Trophoblast cell (in vitro differentiated cells and primary cell): ENCODE data around the gene SIL1.
"Not testable (repeated sequence)": the region's sequence is repeated elsewhere in the genome, so short reads cannot be mapped to it uniquely, and the experiment has no call there.

Experiments
- DNase-seq, 2 donors: peaks; one replicate each; pipeline ENCODE4 v3.0.0-alpha.2; 2016
- H2AFZ ChIP-seq: 2 replicates; pipeline ENCODE4 v1.6.1; 2013; ENCODE audit warnings: low read length, moderate library complexity, mild to moderate bottlenecking; ENCODE audit not compliant: insufficient read depth, poor library complexity
- H2AK5ac ChIP-seq: 2 replicates; pipeline ENCODE4 v1.6.1; 2013; ENCODE audit warnings: mild to moderate bottlenecking, low read length
- H2BK120ac ChIP-seq: 2 replicates; pipeline ENCODE4 v1.6.1; 2013; ENCODE audit warnings: low read length, mild to moderate bottlenecking, moderate library complexity; ENCODE audit not compliant: insufficient read depth, poor library complexity
- H2BK12ac ChIP-seq: 2 replicates; pipeline ENCODE4 v1.6.1; 2013; ENCODE audit warnings: mild to moderate bottlenecking, low read length, moderate library complexity
- H2BK5ac ChIP-seq: 2 replicates; pipeline ENCODE4 v1.6.1; 2013; ENCODE audit warnings: low read length, low read depth, moderate library complexity, mild to moderate bottlenecking; ENCODE audit not compliant: poor library complexity
- H3K14ac ChIP-seq: 2 replicates; pipeline ENCODE4 v1.6.1; 2013; ENCODE audit warnings: mild to moderate bottlenecking, low read length
- H3K18ac ChIP-seq: 2 replicates; pipeline ENCODE4 v1.6.1; 2013; ENCODE audit warnings: mild to moderate bottlenecking, low read length
- H3K23ac ChIP-seq: 2 replicates; pipeline ENCODE4 v1.6.1; 2013; ENCODE audit warnings: low read length
- H3K27ac ChIP-seq: 2 replicates; pipeline ENCODE4 v1.5.1; 2013; ENCODE audit warnings: low read depth, mild to moderate bottlenecking, inconsistent platforms, low read length, moderate library complexity
- H3K27me3 ChIP-seq: 2 replicates; pipeline ENCODE4 v1.6.1; 2013; ENCODE audit warnings: inconsistent platforms, mild to moderate bottlenecking, low read length, moderate library complexity; ENCODE audit not compliant: insufficient read depth
- H3K36me3 ChIP-seq, 2 experiments: 1 replicate in 1 of 2; 2 replicates in 1 of 2; pipeline ENCODE4 v1.6.1; 2013; ENCODE audit warnings: low read length in 2 of 2, mild to moderate bottlenecking in 2 of 2, moderate library complexity in 1 of 2; ENCODE audit not compliant: insufficient read depth in 2 of 2, control insufficient read depth in 1 of 2
- H3K4ac ChIP-seq: 2 replicates; pipeline ENCODE4 v1.6.1; 2013; ENCODE audit warnings: low read depth, mild to moderate bottlenecking, low read length, moderate library complexity
- H3K4me1 ChIP-seq, 2 experiments: 1 replicate in 1 of 2; 2 replicates in 1 of 2; pipeline ENCODE4 v1.6.1; 2013; ENCODE audit warnings: low read length in 2 of 2, mild to moderate bottlenecking in 2 of 2, moderate library complexity in 1 of 2; ENCODE audit not compliant: insufficient read depth in 2 of 2, control insufficient read depth in 1 of 2
- H3K4me2 ChIP-seq: 2 replicates; pipeline ENCODE4 v1.6.1; 2013; ENCODE audit warnings: inconsistent platforms, mild to moderate bottlenecking, low read length, moderate library complexity
- H3K4me3 ChIP-seq: 2 replicates; pipeline ENCODE4 v1.5.1; 2013; ENCODE audit warnings: mild to moderate bottlenecking, low read depth, low read length, inconsistent platforms
- H3K79me1 ChIP-seq: one replicate; pipeline ENCODE4 v1.6.1; 2013; ENCODE audit warnings: low read length
- H3K79me2 ChIP-seq: 2 replicates; pipeline ENCODE4 v1.6.1; 2013; ENCODE audit warnings: low read length, mild to moderate bottlenecking; ENCODE audit not compliant: control insufficient read depth, insufficient read depth, poor library complexity
- H3K9ac ChIP-seq: 2 replicates; pipeline ENCODE4 v1.6.1; 2013; ENCODE audit warnings: mild to moderate bottlenecking, low read length
- H3K9me3 ChIP-seq: 2 replicates; pipeline ENCODE4 v1.6.1; 2013; ENCODE audit warnings: low read depth, mild to moderate bottlenecking, control low read depth, inconsistent platforms, low read length; ENCODE audit not compliant: insufficient read depth
- H4K12ac ChIP-seq: 2 replicates; pipeline ENCODE4 v1.6.1; 2013; ENCODE audit warnings: low read depth, mild to moderate bottlenecking, low read length, moderate library complexity
- H4K8ac ChIP-seq: 2 replicates; pipeline ENCODE4 v1.6.1; 2013; ENCODE audit warnings: low read depth, mild to moderate bottlenecking, low read length, moderate library complexity
- H4K91ac ChIP-seq: one replicate; pipeline ENCODE4 v1.6.1; 2013; ENCODE audit warnings: low read depth, mild to moderate bottlenecking, low read length, moderate library complexity
- WGBS: extraction: QIAGEN DNeasy Blood & Tissue Kit; methylation state at CpG from one replicate; pipeline ENCODE4 v1.1.7; 2013; ENCODE audit warnings: missing lambda C conversion rate; ENCODE audit not compliant: insufficient read length, insufficient coverage; ENCODE audit errors: extremely low coverage; 5-methylcytosine and 5-hydroxymethylcytosine counted together

Gene SIL1

GRCh38 chr5:139167952-139168720 is 30.0 kb downstream of the SIL1 start:
- Histone ChIP-seq H3K27me3 (no peaks in the 10 kb centered on the region), H3K36me3 (peaks cover 0 to 1% of the 10 kb centered on the region in 2 experiments), H2AK5ac (no peak overlapping the region), H3K23ac (no peak overlapping the region), H3K9me3 (no peaks in the 10 kb centered on the region), H3K79me1 (peaks cover 2% of the 10 kb centered on the region), H3K4me1 (peaks cover 7 to 13% of the 10 kb centered on the region in 2 experiments), H2AFZ (no peak overlapping the region), H3K4me3 (no peak overlapping the region), H3K4ac (no peak overlapping the region), H3K18ac (no peak overlapping the region), H2BK120ac (no peak overlapping the region), H3K14ac (no peak overlapping the region), H3K27ac (peak overlapping the region; percentile 3), H4K8ac (no peak overlapping the region), H3K4me2 (peak overlapping the region; percentile 11), H4K91ac (no peak overlapping the region), H2BK5ac (no peak overlapping the region), H3K9ac (no peak overlapping the region), H3K79me2 (no peaks in the 10 kb centered on the region), H2BK12ac (no peak overlapping the region), H4K12ac (no peak overlapping the region)
- DNase-seq: no peak
- no CpG with 5 or more reads among the region's 5 CpGs for WGBS

GRCh38 chr5:139167533-139167932 is 30.6 kb downstream of the SIL1 start:
- Histone ChIP-seq H2BK12ac (no peak overlapping the region), H3K36me3 (peaks cover 0 to 1% of the 10 kb centered on the region in 2 experiments), H3K14ac (no peak overlapping the region), H3K4ac (no peak overlapping the region), H4K91ac (no peak overlapping the region), H3K23ac (no peak overlapping the region), H3K27me3 (no peaks in the 10 kb centered on the region), H2AFZ (no peak overlapping the region), H3K4me1 (peaks cover 7 to 13% of the 10 kb centered on the region in 2 experiments), H2BK5ac (no peak overlapping the region), H2AK5ac (no peak overlapping the region), H2BK120ac (no peak overlapping the region), H3K79me2 (no peaks in the 10 kb centered on the region), H3K9ac (no peak overlapping the region), H3K27ac (no peak overlapping the region), H3K9me3 (no peaks in the 10 kb centered on the region), H4K8ac (no peak overlapping the region), H4K12ac (no peak overlapping the region), H3K79me1 (peaks cover 2% of the 10 kb centered on the region), H3K4me2 (no peak overlapping the region), H3K18ac (no peak overlapping the region), H3K4me3 (no peak overlapping the region)
- no peak for DNase-seq
- no CpG with 5 or more reads among the region's 2 CpGs for WGBS

GRCh38 chr5:139167063-139167462 is 31.1 kb downstream of the SIL1 start:
- no peak overlapping the region for H2AFZ ChIP-seq
- H3K9ac ChIP-seq: no peak overlapping the region
- no peak overlapping the region for H4K8ac ChIP-seq
- no peak overlapping the region for H3K4ac ChIP-seq
- H2BK120ac ChIP-seq: no peak overlapping the region
- H3K27me3 ChIP-seq: no peaks in the 10 kb centered on the region
- H3K4me1 ChIP-seq: peaks cover 7 to 13% of the 10 kb centered on the region in 2 experiments
- H4K91ac ChIP-seq: no peak overlapping the region
- no peak overlapping the region for H2AK5ac ChIP-seq
- H3K23ac ChIP-seq: no peak overlapping the region
- H3K36me3 ChIP-seq: no peaks in the 10 kb centered on the region
- no peak for DNase-seq
- no CpG with 5 or more reads among the region's 7 CpGs for WGBS
- no peak overlapping the region for H2BK5ac ChIP-seq
- no peak overlapping the region for H3K27ac ChIP-seq
- H3K4me2 ChIP-seq: no peak overlapping the region
- H3K4me3 ChIP-seq: no peak overlapping the region
- no peak overlapping the region for H2BK12ac ChIP-seq
- H4K12ac ChIP-seq: no peak overlapping the region
- H3K79me2 ChIP-seq: no peaks in the 10 kb centered on the region
- H3K9me3 ChIP-seq: no peaks in the 10 kb centered on the region
- H3K18ac ChIP-seq: no peak overlapping the region
- no peak overlapping the region for H3K14ac ChIP-seq
- peaks cover 2% of the 10 kb centered on the region for H3K79me1 ChIP-seq

GRCh38 chr5:139164897-139165296 is 33.3 kb downstream of the SIL1 start:
- H3K9ac ChIP-seq, H3K4ac ChIP-seq, H3K18ac ChIP-seq, H3K27ac ChIP-seq, H2AFZ ChIP-seq, H3K23ac ChIP-seq, H3K79me2 ChIP-seq, H3K14ac ChIP-seq, H3K79me1 ChIP-seq, H4K8ac ChIP-seq, H3K9me3 ChIP-seq, H3K36me3 ChIP-seq, H4K12ac ChIP-seq, H4K91ac ChIP-seq, H3K4me3 ChIP-seq, H2BK120ac ChIP-seq, H2BK12ac ChIP-seq, H3K4me2 ChIP-seq, H2BK5ac ChIP-seq, H2AK5ac ChIP-seq, H3K27me3 ChIP-seq: not testable (repeated sequence)
- DNase-seq: peak in 1 of 2 donors; percentile 45
- WGBS: no CpG with 5 or more reads among the region's 3 CpGs
- peaks cover 7 to 15% of the 10 kb centered on the region in 2 experiments for H3K4me1 ChIP-seq
